Measurements from ENCODE around the gene MYOCOS. TPM values are rescaled to one million over a fixed set of nuclear protein-coding genes. Genes with fewer than 3 reads are reported as not detected.

Gene MYOCOS
- total and polyA plus RNA-seq, 9 of the 15 experiments (the other 6 are each of a cell fraction or from before 2014, with no cell fraction given) = 0.07 TPM; not detected in 7

- TF ChIP-seq C11orf30 (IDR thresholded peaks at IDR 0.05; ENCODE audit: low read depth) (peak; percentile 70), MAFG (tag; conservative IDR thresholded peaks at IDR 0.05) (peak; percentile 62), ZNF316 (IDR thresholded peaks at IDR 0.05) (peak; percentile 80), STAG1 (CRISPR knock-in tag; IDR thresholded peaks at IDR 0.05; ENCODE audit: borderline replicate concordance) (no peak), ZNF146 (CRISPR knock-in tag; IDR thresholded peaks at IDR 0.05; ENCODE audit: unreplicated experiment) (no peak), GMEB1 (CRISPR knock-in tag; IDR thresholded peaks at IDR 0.05) (no peak), SRF (CRISPR knock-in tag; IDR thresholded peaks at IDR 0.05) (no peak), ZNF239 (CRISPR knock-in tag; IDR thresholded peaks at IDR 0.05) (no peak), ZNF76 (CRISPR knock-in tag; IDR thresholded peaks at IDR 0.05; ENCODE audit: borderline replicate concordance) (no peak)
- TF ChIP-seq, protein P1, sequence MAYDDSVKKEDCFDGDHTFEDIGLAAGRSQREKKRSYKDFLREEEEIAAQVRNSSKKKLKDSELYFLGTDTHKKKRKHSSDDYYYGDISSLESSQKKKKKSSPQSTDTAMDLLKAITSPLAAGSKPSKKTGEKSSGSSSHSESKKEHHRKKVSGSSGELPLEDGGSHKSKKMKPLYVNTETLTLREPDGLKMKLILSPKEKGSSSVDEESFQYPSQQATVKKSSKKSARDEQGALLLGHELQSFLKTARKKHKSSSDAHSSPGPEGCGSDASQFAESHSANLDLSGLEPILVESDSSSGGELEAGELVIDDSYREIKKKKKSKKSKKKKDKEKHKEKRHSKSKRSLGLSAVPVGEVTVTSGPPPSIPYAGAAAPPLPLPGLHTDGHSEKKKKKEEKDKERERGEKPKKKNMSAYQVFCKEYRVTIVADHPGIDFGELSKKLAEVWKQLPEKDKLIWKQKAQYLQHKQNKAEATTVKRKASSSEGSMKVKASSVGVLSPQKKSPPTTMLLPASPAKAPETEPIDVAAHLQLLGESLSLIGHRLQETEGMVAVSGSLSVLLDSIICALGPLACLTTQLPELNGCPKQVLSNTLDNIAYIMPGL (CRISPR knock-in tag; IDR thresholded peaks at IDR 0.05) = no peak
Observed at GRCh38 chr1:171668372-171668771, 46.3 kb downstream of the MYOCOS start (continued).
